Glomerular endothelial cell (primary cell): ENCODE data around the gene LDLRAD4. TPM values are rescaled to one million over a fixed set of nuclear protein-coding genes. Genes with fewer than 3 reads are reported as not detected.

ENCODE experiments used
- DNase-seq: peaks from one replicate; pipeline ENCODE4 v3.0.0-alpha.2; 2011; ENCODE audit warnings: low read depth, low spot score; ENCODE audit errors: extremely low read depth
- total RNA-seq: library from RNA; depleted of rRNA; stranded (reverse); fragments of >200 nt; gene quantifications from 2 replicates; pipeline ENCODE4 v1.2.3, GENCODE V29; 2015

Gene LDLRAD4
- total RNA-seq, 1 donor from 2014 or later: 13.4 TPM

DNA sequence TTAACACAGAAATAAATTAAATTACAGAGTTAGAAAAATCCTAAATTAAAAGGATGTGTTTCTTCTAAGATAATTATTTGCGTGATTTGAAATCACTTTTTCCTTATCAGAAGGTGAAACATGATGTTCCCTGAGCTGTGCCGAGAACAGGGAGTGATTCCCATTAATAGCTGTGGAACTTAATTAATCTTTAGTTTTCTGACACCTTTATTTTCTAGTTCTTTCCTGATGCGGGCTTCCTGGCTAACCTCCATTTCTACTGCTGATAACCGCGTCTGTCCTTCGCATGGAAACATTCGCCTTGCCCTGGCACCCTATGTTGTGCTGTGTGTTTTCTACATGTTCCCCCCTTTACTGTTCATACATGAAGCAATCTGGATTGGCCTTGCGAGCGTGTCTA, 334.9 kb downstream of the LDLRAD4 start:
- no peak for DNase-seq

DNA sequence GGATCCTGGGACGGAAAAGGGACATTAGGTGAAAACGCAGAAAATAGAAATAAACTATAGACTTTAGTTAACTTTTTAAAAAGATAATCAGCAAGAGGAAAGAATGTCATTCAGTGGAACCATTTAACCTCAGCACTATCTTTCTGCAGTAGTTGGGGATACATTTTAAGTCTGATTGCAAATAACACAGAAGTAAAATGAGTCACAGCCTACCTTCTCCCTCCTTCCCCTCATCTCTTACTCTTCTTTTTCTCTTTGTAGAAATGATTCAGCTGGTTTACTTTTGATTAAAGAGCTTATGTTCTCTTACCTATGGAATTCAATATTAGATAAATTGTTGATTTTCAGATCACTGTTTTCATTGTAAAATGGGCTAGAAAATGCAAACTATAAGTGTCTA, 336.6 kb downstream of the LDLRAD4 start:
- no peak for DNase-seq

DNA sequence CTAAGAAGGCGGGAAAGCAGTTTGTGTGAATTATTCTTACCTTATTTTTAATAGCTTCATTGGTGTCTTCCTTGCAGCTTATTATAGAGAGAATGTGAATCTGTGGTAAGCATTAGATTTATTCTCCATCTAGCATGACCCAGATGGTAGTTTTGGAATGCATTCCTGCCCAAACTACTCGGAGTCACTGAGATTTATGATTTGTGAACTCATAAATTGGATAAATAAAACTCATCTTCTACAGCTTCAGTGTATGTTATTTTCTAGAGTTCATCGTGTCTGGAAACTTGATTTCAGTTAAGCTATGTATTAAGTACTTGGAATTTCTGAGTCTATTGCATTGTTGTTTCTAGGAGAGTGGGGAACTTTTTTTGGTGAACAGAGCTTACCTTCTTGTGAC, 337.3 kb downstream of the LDLRAD4 start:
- no peak for DNase-seq

DNA sequence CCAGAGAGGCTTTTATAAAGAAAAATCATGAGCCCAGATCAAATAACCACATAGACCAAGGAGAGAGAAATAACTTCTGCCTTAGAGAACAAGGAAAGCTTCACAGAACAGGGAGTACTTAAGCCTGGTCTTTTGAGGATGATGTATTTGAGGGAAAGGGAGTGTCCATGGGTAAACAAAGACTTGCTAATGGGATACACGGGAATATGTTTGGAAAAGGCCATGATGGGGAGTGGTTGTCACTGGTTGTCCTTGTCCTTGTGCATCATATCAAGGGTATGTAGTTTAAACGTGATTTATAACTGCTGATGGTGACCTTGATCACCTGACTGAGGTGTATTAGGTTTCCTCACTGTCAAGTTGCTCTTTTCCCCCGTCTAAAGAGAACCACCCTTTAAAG, 337.9 kb downstream of the LDLRAD4 start:
- no peak for DNase-seq

DNA sequence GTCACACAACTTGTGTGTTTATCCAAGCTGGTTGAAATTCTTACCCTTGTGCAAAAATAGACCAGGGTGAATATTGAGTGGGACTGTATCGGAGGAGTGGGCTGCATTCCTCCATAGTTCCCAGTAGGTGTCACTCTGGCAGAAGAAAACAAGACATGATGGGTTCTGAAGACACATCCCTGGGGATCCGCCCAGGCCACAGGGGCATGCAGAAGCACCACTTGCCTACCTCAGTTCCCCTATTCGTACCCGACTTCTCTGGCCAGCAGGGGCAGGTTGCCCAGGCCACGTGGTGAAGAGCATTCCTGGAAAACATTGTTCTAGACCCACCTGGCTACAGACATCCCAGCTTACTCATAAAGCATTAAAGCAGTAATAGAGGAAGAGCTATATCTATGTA, 339.6 kb downstream of the LDLRAD4 start:
- no peak for DNase-seq

DNA sequence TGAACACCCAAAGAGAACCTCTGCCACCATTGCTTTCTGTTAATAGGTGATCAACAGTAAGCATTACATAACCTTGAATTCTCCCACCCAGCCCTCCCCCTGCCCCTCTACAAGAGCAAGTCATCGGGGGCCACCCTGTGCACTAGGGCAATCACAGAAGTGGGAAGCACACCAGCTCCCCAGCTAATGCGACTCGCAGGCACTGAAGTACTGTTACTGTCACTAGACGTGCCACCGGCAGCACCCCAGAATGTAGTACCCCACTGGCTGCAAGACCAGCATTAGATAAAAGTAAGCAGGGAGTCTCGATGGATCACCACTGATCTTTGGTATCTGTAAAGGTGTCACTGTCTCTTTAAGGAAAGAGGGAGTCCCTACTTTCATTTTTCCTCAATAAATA, 340.2 kb downstream of the LDLRAD4 start:
- DNase-seq: no peak

DNA sequence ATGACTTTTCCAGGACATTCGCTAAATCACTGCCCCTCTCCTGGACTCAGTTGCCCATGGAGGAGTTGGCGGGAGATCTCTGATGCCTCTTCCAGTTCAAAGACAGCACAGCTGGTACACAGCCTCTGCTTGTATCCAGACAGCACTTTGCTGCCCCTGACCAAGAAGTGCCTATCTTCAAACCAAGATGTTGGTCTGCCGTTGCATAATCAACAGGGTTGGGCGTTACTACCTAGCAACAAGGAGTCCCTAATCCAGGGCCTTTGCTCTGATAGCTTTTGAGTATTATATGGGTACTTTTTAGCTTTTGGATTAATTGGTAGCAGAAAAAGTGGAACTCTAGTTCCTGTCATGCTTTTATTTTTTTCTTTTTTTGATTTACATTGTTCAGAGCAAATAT, 341.2 kb downstream of the LDLRAD4 start:
- no peak for DNase-seq

DNA sequence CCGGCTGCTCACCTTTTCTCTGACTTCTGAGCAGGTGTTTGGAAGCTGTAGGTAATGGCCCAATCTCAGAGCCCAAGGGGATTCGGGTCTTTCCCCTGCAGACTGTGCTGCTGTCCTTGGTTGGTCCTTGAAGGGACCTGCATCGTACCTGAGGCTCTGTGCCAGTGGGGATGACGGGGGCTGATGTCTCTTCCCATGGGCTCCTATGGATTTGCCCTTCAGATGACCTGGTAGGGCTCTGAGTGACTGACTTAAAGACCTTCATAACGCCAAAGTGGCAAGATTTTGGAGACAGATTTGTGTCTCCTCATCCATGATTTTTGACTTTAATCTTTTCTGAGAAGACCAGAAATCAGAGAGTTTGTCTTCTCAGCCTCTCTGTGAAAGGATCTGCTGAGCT, 341.7 kb downstream of the LDLRAD4 start:
- DNase-seq: no peak

DNA sequence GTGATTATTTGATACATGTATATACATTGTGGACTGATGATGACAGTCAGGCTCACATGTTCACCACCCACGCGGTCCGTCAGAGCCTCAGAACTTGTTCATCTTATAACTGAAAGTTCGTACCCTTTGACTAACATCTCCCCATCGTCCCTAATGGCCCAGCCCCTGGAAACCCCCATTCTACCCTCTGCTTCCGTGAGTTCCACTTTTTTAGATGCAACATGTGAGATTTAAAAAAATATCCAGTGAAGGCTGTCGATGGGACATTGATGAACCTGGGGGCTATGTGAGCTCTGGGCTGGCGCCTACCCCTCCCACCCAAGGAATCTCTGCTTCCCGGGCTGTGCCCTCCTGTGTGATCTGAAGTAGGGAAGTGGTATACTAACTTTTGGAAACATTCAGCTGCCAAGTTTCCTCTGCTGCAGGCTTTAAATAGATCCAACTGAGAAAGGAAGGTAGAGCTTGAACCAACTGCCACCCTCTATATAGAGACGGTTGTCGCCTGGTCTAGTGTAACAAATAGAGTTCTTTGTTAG, 344.0 kb downstream of the LDLRAD4 start:
- no peak for DNase-seq

DNA sequence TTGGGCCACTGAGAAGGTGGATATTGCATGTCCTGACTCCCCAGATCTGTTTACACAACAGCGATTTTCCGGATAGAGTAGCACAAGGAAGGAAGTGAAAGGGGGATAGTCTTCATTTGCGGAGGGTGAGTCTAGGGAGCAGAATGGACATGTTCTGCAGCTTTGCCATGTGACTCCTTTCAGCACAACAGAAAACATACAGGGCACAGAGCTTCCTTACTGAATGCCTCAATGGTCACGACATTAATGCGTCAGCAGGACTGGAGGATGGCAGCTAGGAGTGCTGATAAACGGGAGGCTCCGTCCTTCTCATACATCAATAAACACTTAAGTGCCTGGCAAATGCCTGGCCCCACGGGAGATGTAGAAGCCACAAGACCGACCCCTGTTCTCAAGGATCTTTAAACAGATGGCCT, 344.8 kb downstream of the LDLRAD4 start:
- DNase-seq: no peak

DNA sequence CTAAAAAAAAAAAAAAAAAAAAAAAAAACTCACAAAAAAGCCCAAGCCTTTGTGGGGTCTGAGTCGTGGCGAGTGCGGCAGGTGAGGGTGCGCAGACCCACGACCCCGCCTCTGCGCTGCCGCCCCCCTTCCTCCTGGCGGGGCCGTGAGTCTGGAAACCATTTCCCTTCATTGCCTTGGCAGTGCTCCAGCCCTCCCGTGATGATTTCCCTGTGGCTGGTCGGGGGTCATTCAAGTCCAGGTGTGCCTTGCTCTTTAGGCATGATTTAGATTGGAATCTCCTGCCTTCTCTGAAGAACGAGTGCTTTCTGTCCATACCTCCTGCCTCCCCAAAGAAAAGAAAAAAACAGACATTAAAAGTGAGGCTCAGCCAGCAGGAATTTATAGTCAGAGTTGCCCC, 346.0 kb downstream of the LDLRAD4 start:
- no peak for DNase-seq

DNA sequence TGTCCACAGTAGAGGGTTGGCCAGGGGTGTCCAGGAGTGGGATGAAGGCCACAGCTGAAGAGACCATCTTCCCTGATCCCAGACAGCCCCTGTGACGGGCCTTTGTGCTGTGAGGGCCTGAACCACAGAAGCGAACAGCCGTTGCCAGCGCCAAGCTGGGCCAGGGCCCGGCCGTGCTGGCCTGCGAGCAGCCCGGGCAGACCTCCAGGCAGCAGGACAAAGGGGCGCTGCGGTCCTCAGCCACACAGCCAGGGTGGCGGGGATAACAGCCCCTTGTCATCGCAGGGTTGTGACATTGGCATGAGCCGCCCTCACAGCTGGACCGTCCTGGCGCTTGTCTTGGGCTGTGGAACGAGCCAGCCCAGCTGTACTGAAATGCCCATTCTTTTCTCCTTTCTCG, 346.7 kb downstream of the LDLRAD4 start:
- DNase-seq: no peak

DNA sequence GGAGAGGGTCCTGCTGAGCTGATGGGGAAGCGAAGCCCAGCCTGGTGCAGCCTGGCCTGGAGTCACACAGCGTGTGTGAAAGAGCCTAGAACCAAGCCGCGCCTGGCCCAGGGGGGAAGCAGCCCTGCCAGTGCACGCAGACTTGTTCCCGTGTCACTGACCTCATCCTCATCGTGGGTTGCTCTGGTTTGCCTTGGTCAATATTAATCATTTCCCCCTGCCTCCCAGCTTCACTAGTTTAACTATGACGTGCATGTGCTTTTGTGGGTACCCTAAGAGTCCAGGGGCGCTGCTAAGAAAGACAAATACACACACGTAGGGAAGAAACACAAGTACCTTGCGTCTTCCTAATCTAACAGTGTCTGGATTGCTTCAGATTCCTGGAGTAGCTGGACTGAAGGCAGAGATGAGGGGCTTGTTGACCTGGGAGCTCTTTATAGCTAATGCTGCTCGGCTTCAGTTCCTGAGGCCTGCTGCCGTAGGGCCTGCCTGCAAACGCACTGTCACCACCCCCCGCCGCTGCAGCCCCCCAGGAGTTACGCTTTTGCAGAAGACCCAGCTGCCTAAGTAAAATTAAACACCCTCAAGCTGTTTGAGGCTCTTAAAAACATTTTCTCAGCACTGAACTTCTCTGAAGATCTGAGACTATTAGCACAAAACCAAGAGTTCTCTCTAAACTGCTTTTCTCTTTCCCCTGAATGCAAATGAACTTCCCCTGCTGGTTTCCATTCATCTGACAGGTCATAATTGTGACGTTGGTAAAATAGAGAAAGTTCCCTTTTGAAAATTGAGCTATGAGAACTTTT, 348.6 kb downstream of the LDLRAD4 start:
- DNase-seq: no peak

DNA sequence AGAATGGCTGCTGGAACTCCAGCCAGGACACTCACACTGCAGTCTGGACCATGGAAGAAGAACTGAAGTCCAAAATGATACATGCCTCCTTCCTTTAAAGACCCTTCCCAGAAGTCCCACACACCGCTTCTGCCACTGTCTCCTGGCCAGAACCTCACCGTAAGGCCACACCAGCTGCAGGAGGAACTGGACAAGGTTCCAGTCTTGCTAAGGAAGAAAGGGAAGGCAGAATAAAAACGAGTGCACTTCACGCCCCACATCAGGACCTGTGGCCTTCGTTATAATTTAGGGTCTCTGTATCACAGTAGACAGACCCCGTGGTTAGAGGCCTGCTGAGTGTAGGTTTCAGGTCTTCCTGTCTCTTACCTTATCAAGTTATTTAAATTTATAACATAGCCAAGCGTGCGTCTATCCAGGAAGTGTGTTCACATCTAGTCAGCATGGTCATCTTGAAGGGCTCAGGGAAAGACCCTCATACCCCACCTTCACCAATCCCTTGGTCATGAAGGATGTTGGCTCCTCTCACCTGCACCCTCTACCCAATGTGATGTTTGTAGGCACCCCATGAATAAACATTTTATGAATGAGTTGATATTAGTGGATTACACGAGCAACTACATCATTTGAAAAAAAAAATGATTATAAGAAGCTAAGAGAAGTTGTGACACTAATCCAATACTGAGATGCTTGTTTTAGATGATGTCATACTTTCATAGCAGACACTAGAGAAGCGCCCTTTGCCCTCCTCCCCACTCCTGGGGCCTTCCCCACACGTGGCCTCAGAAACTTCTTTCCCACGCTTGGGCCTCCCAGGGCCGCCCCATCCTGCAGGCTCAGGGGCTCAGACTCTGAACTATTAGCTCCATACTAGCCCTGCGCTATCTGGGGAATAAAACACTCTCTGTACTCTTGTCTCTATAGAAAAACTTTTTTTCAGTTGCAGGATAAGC, 350.2 kb downstream of the LDLRAD4 start:
- DNase-seq: no peak

DNA sequence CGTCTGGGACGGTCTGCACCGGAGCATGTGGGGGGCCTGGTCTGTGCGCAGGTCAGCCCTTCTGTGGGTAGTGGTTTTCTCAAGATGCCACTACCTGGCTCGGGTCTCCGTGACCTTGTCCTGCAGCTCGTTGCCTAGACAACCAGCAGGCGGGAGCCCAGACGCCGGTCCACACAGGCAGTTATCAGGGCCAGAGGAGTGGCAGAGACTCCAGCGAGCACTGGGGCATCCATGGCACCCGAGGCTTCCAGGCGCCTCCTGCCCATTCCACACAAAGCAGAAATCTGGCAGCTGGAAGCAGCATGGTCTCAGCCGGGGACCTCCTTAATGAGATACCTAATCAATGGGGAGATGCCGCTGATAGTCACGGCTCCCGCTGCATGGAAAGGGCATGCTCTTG, 351.7 kb downstream of the LDLRAD4 start:
- no peak for DNase-seq

DNA sequence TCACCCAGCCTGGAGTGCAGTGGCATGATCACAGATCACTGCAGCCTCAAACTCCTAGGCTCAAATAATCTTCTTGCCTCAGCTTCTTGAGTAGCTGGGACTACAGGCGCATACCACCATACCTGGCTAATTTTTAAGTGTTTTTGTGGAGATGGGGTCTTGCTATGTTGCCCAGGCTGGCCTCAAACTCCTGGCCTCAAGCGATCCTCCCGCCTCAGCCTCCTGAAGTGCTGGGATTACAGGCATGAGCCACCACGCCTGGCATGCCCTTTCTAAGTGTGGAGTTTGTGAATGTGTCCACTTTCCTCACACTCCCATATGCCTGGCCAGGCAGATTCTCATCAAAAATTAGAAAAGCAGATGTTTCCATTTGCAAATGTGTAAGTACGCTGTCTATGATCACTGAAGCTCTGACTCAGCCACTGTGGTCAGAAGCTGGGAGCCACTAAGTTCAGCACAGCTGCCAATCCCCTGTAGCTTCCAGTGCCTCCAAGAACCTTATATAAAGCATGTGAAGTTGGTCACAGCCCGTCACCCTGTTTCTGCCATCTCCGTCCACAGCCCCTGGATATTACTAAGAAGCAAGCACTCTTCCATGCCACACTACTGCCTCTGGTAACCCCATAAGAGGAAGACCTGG, 352.4 kb downstream of the LDLRAD4 start:
- DNase-seq: no peak

DNA sequence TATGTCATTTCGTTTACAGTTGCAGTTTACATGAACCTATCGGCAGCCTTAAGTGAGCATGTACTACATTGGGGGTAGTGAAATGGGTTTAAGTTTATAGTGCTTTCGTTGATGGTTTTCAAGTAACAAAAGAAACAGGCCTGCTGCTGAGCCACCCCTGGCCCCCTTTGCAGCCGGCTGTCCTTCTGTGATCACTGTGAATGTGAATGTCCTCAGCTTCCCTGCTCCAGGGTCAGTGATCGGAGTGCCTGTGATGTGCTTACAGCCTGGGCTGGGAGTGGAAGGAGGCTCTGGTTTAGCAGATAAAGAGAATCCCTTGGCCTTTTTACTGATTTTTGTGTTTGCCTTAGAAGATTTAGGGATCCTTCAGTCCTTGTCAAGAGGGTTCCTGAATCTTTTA, 353.6 kb downstream of the LDLRAD4 start:
- DNase-seq: no peak

DNA sequence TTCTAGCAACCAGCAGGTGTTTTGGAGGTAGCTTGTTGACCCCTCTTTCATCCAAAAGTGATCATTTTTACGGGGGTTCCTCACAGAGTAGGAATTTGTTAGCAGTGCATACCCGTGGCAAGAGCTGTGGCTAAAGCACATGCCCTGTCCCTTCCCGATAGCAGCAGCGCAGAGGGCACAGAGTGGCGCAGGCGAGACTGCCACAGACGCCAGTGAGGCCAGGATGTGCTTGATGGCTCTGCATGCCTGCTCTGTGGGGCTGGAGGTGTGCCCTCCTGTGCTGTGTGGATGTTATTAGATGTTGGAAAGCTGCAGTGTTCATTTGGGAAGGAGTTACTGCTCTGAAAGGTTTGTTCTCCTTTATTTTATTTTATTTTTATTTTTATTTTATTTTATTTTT, 354.2 kb downstream of the LDLRAD4 start:
- DNase-seq: no peak

DNA sequence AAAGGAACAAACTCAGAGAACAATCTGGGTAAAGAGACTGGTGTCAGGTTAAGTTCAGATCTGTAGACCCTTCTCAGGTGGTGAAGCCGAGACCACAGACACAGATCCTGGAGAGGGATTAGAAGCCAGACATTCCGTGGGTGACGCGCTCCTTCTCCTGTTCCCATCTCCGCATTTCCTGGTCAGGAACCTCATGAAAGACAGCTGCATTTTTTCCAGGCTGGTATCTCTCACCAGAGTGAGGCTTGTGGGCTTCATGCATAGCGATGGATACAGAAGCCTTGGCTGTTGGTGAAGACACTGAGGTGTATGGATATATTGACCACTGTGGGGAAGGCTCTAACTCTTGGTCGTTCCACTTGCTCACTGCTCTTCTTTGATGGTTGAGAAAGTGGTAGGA, 355.2 kb downstream of the LDLRAD4 start:
- no peak for DNase-seq

DNA sequence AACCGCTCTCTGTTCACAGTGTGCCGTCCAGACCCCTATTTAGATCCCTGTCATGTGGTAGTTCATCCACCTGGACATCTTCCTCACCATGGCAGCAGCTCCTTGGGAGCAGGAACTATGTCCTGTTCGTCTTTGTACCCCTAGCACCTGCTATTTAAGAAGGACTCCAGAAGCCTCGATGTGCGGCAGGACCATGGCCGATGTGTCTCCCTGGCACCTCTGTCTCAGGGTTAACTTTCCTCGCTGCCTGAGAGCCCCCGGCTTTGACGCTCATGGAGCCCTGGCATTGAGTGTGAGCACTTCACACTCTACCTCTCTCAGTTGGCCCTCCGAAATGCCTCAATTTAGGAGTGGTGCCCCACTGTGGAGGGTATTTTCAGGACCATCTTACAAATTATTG, 355.8 kb downstream of the LDLRAD4 start:
- no peak for DNase-seq

DNA sequence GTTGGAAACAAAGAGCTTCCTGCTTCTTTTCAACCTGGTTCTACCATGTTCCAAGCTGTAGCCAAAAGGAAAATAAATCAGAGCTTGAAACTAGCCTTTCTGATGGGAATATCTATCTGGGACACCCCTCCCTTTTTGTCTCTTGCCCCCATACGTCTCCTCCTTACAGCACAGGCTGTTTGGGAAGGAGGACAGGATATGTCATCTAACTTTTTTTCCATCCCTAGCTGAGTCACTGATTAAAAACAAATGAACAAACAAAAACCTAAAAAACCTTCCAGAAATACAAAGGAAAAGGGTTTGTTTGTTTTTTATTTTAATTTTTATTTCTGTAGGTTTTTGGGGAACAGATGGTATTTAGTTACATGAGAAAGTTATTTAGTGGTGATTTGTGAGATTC, 356.2 kb downstream of the LDLRAD4 start:
- no peak for DNase-seq
